HepG2 (cell line): ENCODE data around the gene PDK2. TPM values are rescaled to one million over a fixed set of nuclear protein-coding genes. Genes with fewer than 3 reads are reported as not detected.

Source experiments
- ATAC-seq: fragments of 200-7000 bp; cut with Tn5 transposase; 3 replicates; pipeline ENCODE4 v1.9.1; 2020; ENCODE audit warnings: mild to moderate bottlenecking, moderate library complexity
- BruUV-seq: library from RNA; stranded (reverse); fragments of 400-500 nt; replicated peaks from 2 replicates; lab custom pipeline; 2021; lab: Mats Ljungman, UMichigan
- CTCF ChIA-PET: fragments of 300-600 bp; formaldehyde crosslinking; extraction: SDS; loops from one replicate; lab custom pipeline; 2021; ENCODE audit warnings: low total read pairs, inconsistent platforms, low intra/inter-chr PET ratio; lab: Yijun Ruan, JAX
- POLR2A ChIA-PET: fragments of 350-600 bp; sonication (Branson Sonifier 250); formaldehyde crosslinking; loops from one replicate; lab custom pipeline; 2020; ENCODE audit warnings: antibody characterized with exemption, inconsistent platforms; lab: Yijun Ruan, JAX
- DNase-seq: peaks from one replicate; pipeline ENCODE4 v3.0.0-alpha.2; 2015; ENCODE audit warnings: low spot score
- FAIRE-seq: peaks from 3 replicates; lab custom pipeline; 2011; peaks lifted over from hg19 to GRCh38; lab: Jason Lieb, UNC
- H2AFZ ChIP-seq: one replicate; pipeline ENCODE4 v1.6.1; 2011; ENCODE audit warnings: low read length, inconsistent platforms
- H3K27ac ChIP-seq: fragments of 300-600 bp; 3 replicates; pipeline ENCODE4 v1.8.0; 2011; ENCODE audit warnings: mixed run types, mild to moderate bottlenecking, mixed read lengths, low read length, inconsistent platforms; ENCODE audit not compliant: insufficient read depth; ENCODE audit errors: extremely low read length
- H3K27me3 ChIP-seq, 2 experiments: fragments of 200-600 bp in 1 of 2; 2 replicates in 1 of 2; 3 replicates in 1 of 2; pipeline versions ENCODE4 v1.6.0 to v1.8.0; 2011; ENCODE audit warnings: low read length in 2 of 2, mild to moderate bottlenecking in 2 of 2, moderate library complexity in 2 of 2, inconsistent platforms in 1 of 2; ENCODE audit not compliant: insufficient read depth in 2 of 2, control insufficient read depth in 1 of 2
- H3K36me3 ChIP-seq, 2 experiments: fragments of 200-600 bp in 1 of 2; replicated peaks in 1 of 2; 2 replicates in 1 of 2; 3 replicates in 1 of 2; pipeline versions ENCODE4 v1.5.1 to v1.8.0; 2011; ENCODE audit warnings: low read length in 2 of 2, inconsistent platforms in 1 of 2; ENCODE audit not compliant: insufficient read depth in 2 of 2, control insufficient read depth in 1 of 2
- H3K4me1 ChIP-seq: 2 replicates; pipeline ENCODE4 v1.5.1; 2012; ENCODE audit warnings: low read length, inconsistent platforms; ENCODE audit not compliant: insufficient read depth
- H3K4me2 ChIP-seq: 2 replicates; pipeline ENCODE4 v1.6.0; 2011; ENCODE audit warnings: low read depth, low read length, inconsistent platforms
- H3K4me3 ChIP-seq, 3 experiments: fragments of 200-600 bp in 1 of 3; sonication (generic), shearing (Covaris generic) in 1 of 3; replicated peaks in 1 of 3; 2 replicates each; pipeline ENCODE4 v1.5.1; 2011 to 2016; ENCODE audit warnings: low read length in 3 of 3, inconsistent platforms in 2 of 3, low read depth in 2 of 3, mild to moderate bottlenecking in 2 of 3, control low read depth in 1 of 3, mixed read lengths in 1 of 3; ENCODE audit not compliant: insufficient read depth in 1 of 3
- H3K79me2 ChIP-seq: one replicate; pipeline ENCODE4 v1.6.1; 2011; ENCODE audit warnings: low read length, inconsistent platforms; ENCODE audit not compliant: insufficient read depth
- H3K9ac ChIP-seq: 2 replicates; pipeline ENCODE4 v1.6.0; 2011; ENCODE audit warnings: mild to moderate bottlenecking, low read depth, low read length, inconsistent platforms; ENCODE audit not compliant: insufficient read depth
- H3K9me3 ChIP-seq: 2 replicates; pipeline ENCODE4 v1.5.1; 2012; ENCODE audit warnings: mild to moderate bottlenecking, low read length
- H4K20me1 ChIP-seq: 2 replicates; pipeline ENCODE4 v1.6.0; 2011; ENCODE audit warnings: inconsistent platforms, mild to moderate bottlenecking, low read length, moderate library complexity; ENCODE audit not compliant: insufficient read depth
- HOMEZ ChIP-seq: IDR thresholded peaks from 2 replicates; pipeline ENCODE4 v1.6.1; 2016; ENCODE audit warnings: low read depth
- MYNN ChIP-seq: sonication (generic); formaldehyde crosslinking; IDR thresholded peaks from 2 replicates; pipeline ENCODE4 v1.4.0; 2020; ENCODE audit warnings: mild to moderate bottlenecking, low read depth, missing genetic modification reagents
- RAD51 ChIP-seq: fragments of 450-650 bp; IDR thresholded peaks from 2 replicates; pipeline ENCODE4 v1.6.1; 2016; ENCODE audit warnings: borderline replicate concordance
- SMAD9 ChIP-seq: sonication (generic); formaldehyde crosslinking; IDR thresholded peaks from 2 replicates; pipeline ENCODE4 v1.5.1; 2020; ENCODE audit warnings: mild to moderate bottlenecking, missing genetic modification reagents
- ZNF235 ChIP-seq: sonication (generic); formaldehyde crosslinking; IDR thresholded peaks from 2 replicates; pipeline ENCODE4 v1.8.1; 2023; ENCODE audit warnings: mild to moderate bottlenecking, missing genetic modification reagents, borderline replicate concordance
- ZNF674 ChIP-seq: sonication (generic); formaldehyde crosslinking; IDR thresholded peaks from 2 replicates; pipeline ENCODE4 v1.5.0; 2020; ENCODE audit warnings: low read depth, mild to moderate bottlenecking, missing genetic modification reagents
- ZNF792 ChIP-seq: IDR thresholded peaks from 2 replicates; pipeline ENCODE4 v1.6.1; 2016
- WGBS: methylation state at CpG from one replicate; pipeline ENCODE4 v1.1.6; 2017; ENCODE audit warnings: low lambda C conversion rate; 5-methylcytosine and 5-hydroxymethylcytosine counted together
- in situ Hi-C: cut with HindIII; loops from 2 replicates; pipeline ENCODE4 v1.10.0; 2017; ENCODE audit warnings: low pct_unique_long_range_greater_than_20kb; ENCODE audit not compliant: extremely low pct_ligation_motif_present
- intact Hi-C: fragments of 100-400 bp; cut with micrococcal nuclease; formaldehyde crosslinking; loops from one replicate; pipeline ENCODE4 v1.10.0; 2022; ENCODE audit not compliant: unreplicated experiment
- polyA plus RNA-seq, 8 experiments: library from polyadenylated mRNA; depleted of rRNA in 3 of 8; stranded (reverse) in 7 of 8; unstranded in 1 of 8; fragments of >200 nt; fragmentation: Illumina TruSeq in 4 of 8; extraction: Trizol in 4 of 8; gene quantifications; 2 replicates each; pipeline versions ENCODE4 v1.2.1 to v1.2.3, GENCODE V29; 2011 to 2016; ENCODE audit warnings: low read depth in 4 of 8, missing spikeins in 1 of 8, mixed read lengths in 1 of 8; ENCODE audit not compliant: insufficient read depth in 1 of 8
- total RNA-seq, 5 experiments: library from RNA; depleted of rRNA; stranded (reverse); fragments of >200 nt; fragmentation: Illumina TruSeq; extraction: Trizol; gene quantifications; 2 replicates each; pipeline ENCODE4 v1.2.3, GENCODE V29; 2016; ENCODE audit warnings: low read depth in 1 of 5
- TF ChIP-seq, protein P1 (sequence below): sonication (generic); formaldehyde crosslinking; IDR thresholded peaks from 2 replicates; pipeline ENCODE4 v1.8.0; 2022; ENCODE audit warnings: mild to moderate bottlenecking, missing genetic modification reagents, moderate library complexity

PDK2 gene
- total and polyA plus RNA-seq, 2 of the 13 experiments (the other 11 are each of a cell fraction or from before 2014, with no cell fraction given), result 18.5 to 59.7 TPM

DNA sequence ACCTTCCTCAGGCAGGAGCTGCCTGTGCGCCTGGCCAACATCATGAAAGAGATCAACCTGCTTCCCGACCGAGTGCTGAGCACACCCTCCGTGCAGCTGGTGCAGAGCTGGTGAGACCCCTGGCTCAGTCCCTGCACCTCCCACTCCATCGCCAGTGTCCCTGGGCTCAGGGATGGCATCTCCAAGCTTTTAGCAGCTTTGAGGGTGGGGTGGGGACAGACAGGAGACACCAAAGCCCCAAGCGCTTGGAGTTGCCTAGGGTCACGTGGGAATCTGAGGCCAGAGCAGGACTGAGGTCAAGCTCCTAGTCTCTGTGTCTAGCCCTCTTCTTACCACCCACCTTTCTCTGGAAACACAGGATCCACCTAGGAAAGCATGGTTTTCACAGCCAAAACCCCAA lies 2.3 kb downstream of the PDK2 start:
- peaks cover 0 to 5% of the 10 kb centered on the region in 2 experiments; a peak in 1 of 5 replicates for H3K27me3 ChIP-seq
- 71% methylated on average over 7 of the region's 7 CpGs for WGBS
- peaks cover 0 to 4% of the 10 kb centered on the region in 2 experiments; a peak in 1 of 5 replicates for H3K36me3 ChIP-seq
- no peak overlapping the region for H3K4me2 ChIP-seq
- DNase-seq, result no peak
- intact Hi-C loops (no loop called here), in situ Hi-C loops (no loop called here)
- no peaks in the 10 kb centered on the region for H3K9me3 ChIP-seq
- H2AFZ ChIP-seq, result no peak overlapping the region
- no peak overlapping the region for H3K27ac ChIP-seq
- no peak for FAIRE-seq
- H3K9ac ChIP-seq, result no peak overlapping the region
- ATAC-seq, result no peak
- H3K4me1 ChIP-seq, result peaks cover 45% of the 10 kb centered on the region
- POLR2A ChIA-PET, result interaction anchor here (1.2 kb wide), 1 partner anchor 26 kb away, joined by 3 read pairs; no protein-coding TSS in a partner anchor
- CTCF ChIA-PET, result no interaction called here
- no peak for TF ChIP-seq RAD51
- TF ChIP-seq ZNF792 (CRISPR knock-in tag), result no peak
- TF ChIP-seq, protein P1, sequence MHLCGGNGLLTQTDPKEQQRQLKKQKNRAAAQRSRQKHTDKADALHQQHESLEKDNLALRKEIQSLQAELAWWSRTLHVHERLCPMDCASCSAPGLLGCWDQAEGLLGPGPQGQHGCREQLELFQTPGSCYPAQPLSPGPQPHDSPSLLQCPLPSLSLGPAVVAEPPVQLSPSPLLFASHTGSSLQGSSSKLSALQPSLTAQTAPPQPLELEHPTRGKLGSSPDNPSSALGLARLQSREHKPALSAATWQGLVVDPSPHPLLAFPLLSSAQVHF, result no peak
- TF ChIP-seq ZNF235 (CRISPR knock-in tag), result no peak
- TF ChIP-seq ZNF674 (CRISPR knock-in tag), result no peak
- TF ChIP-seq MYNN (CRISPR knock-in tag), result no peak
- no peak for TF ChIP-seq SMAD9 (CRISPR knock-in tag)
- TF ChIP-seq HOMEZ (CRISPR knock-in tag), result no peak
- no TSS peak for BruUV-seq
- H3K4me3 ChIP-seq, result no peak overlapping the region
- peaks cover 6% of the 10 kb centered on the region for H3K79me2 ChIP-seq
- no peaks in the 10 kb centered on the region for H4K20me1 ChIP-seq
